HG03469 (cell line): Measurements from ENCODE around the gene FRAS1.
"Not testable (repeated sequence)": the region's sequence is repeated elsewhere in the genome, so short reads cannot be mapped to it uniquely, and the experiment has no call there.

Experiments used
- ATAC-seq: cut with Tn5 transposase; IDR thresholded peaks from one replicate; pipeline ENCODE4 v1.9.1; 2021; ENCODE audit warnings: mild to moderate bottlenecking, moderate library complexity, moderate number of reproducible peaks; ENCODE audit not compliant: unreplicated experiment

FRAS1 gene

GRCh38 chr4:78057135-78057599, at the start of gene FRAS1:
FRAS1 (plus strand) TSS chr4:78057323; CDS start chr4:78058010, 687 bp downstream.
- ATAC-seq = no peak

GRCh38 chr4:78011003-78011402, 46.1 kb upstream of the FRAS1 start:
- not testable (repeated sequence) for ATAC-seq

- ATAC-seq = no peak
These were observed 41.9 kb upstream of the FRAS1 start for GRCh38 chr4:78014889-78015886.

GRCh38 chr4:78018271-78019049, 38.7 kb upstream of the FRAS1 start:
- ATAC-seq = no peak

GRCh38 chr4:78019414-78019813, 37.7 kb upstream of the FRAS1 start:
- no peak for ATAC-seq

GRCh38 chr4:78020677-78021076, 36.4 kb upstream of the FRAS1 start:
- ATAC-seq = no peak

GRCh38 chr4:78022517-78022916, 34.6 kb upstream of the FRAS1 start:
- no peak for ATAC-seq

GRCh38 chr4:78024085-78024484, 33.0 kb upstream of the FRAS1 start:
- no peak for ATAC-seq

- ATAC-seq = no peak
These were observed 32.5 kb upstream of the FRAS1 start for GRCh38 chr4:78024576-78025091.

GRCh38 chr4:78031417-78031950, 25.6 kb upstream of the FRAS1 start:
- no peak for ATAC-seq

- no peak for ATAC-seq
These were observed 24.7 kb upstream of the FRAS1 start for GRCh38 chr4:78032446-78032845.

- ATAC-seq = no peak
These were observed 24.2 kb upstream of the FRAS1 start for GRCh38 chr4:78032929-78033328.

GRCh38 chr4:78033861-78034260, 23.3 kb upstream of the FRAS1 start:
- no peak for ATAC-seq

- no peak for ATAC-seq
These were observed 18.4 kb upstream of the FRAS1 start for GRCh38 chr4:78038704-78039103.

- no peak for ATAC-seq
These were observed 17.4 kb upstream of the FRAS1 start for GRCh38 chr4:78039678-78040077.

- ATAC-seq = no peak
These were observed 16.7 kb upstream of the FRAS1 start for GRCh38 chr4:78040431-78040830.

GRCh38 chr4:78047366-78047765, 9.8 kb upstream of the FRAS1 start:
- no peak for ATAC-seq

- peak; percentile 67 for ATAC-seq
These were observed 626 bp upstream of the FRAS1 start for GRCh38 chr4:78056265-78057129.

- no peak for ATAC-seq
These were observed 752 bp downstream of the FRAS1 start for GRCh38 chr4:78057600-78058550.
